Endothelial cell of coronary artery (primary cell): ENCODE data around the gene THSD8. TPM values are rescaled to one million over a fixed set of nuclear protein-coding genes. Genes with fewer than 3 reads are reported as not detected.

Experiments
- total RNA-seq: library from RNA; depleted of rRNA; stranded (reverse); fragments of >200 nt; gene quantifications from 2 replicates; pipeline ENCODE4 v1.2.3, GENCODE V29; 2014

The THSD8 gene
- not detected in 2 replicates for total RNA-seq

DNA sequence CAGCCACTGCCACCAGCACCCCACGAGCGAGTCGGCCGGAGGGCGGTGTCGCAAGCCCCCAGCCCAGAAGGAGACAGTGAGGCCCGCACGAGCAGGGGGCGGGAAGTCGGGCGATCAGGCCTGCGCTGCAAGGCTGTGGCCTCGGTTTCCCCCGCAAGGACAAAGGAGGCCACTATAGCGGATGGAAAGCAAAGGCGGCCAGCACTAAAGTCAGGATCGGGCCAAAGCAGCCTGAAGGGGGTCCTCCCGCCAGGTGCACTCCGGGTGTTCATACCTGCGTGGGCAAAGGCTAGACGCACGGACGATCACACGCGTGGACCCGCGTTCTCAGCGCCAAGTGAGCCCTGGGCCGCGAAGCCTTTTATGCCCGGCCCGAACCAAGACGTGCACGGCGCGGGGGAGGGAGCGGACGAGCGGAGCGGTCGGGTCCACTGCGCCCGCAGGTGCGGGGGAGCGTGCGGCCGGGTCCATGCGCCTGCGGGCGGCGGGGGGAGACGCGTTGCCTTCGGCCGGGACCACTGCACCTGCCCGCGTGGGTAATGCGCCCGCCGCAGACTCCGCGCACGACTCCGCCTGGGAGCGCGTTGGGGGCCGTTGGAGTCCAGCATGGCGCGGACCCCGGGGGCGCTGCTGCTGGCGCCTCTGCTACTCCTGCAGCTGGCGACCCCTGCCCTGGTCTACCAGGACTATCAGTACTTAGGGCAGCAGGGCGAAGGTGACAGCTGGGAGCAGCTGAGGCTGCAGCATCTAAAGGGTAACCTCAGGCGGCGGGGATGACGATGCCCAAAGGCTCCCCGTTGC lies at the start of gene THSD8, which contains the start of gene PRDX2:
TSS of gene THSD8 (plus strand) at position 604 of the 801 bp plus-strand sequence. CDS start at position 607, 3 bp downstream.
TSS of gene PRDX2 (minus strand) at position 335 of the 801 bp plus-strand sequence. CDS start 539 bp downstream, outside the sequence.

DNA sequence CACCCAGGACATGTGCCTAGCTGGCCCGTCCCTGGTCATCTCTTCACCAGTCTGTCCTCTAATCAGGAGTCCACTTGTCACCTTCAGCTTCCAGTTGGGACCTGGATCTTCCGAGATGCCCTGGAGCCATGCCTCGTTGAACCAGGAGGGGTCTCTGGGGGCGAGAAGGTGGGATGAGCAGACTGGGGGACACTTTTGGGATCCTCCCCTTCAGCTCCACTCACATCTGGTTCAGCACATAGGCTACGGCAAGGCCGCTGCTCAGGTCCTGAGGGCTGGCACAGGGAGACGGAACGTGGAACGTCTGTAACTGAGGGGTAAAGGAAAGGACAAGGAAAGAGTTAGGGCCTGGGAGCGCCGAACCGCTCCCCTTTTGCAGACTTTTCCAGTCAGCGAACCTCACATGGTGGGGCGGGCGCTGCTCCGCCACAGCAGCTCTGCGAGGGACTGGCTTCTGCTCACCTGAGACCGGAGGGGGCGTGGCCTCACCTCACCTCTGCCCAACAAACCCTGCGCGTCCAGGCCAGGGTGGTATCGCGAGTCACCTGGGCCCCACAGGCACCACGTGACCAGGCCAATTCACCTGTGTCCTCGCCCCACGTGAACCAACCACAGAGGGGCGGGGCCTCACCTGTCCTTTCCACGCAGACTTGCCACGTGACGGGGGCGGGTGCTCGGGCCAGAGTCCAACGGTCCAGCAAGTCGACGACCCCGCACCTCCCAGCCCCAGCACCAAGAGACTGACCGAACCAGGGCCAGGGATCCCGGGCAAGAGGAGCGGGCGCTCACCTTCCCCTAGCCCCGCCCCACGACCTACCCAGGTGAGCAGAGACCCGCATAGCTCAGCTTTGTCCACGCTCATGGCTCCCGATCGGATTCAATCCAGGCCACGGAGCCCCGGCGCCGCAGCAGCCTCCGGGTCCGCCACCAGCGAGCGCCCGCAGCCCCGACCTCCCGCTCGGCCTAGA lies 27.0 kb upstream of the THSD8 start, which contains the start of gene HOOK2:
TSS of gene HOOK2 (minus strand) at position 965 of the 968 bp plus-strand sequence. CDS start at position 862, 103 bp downstream.

DNA sequence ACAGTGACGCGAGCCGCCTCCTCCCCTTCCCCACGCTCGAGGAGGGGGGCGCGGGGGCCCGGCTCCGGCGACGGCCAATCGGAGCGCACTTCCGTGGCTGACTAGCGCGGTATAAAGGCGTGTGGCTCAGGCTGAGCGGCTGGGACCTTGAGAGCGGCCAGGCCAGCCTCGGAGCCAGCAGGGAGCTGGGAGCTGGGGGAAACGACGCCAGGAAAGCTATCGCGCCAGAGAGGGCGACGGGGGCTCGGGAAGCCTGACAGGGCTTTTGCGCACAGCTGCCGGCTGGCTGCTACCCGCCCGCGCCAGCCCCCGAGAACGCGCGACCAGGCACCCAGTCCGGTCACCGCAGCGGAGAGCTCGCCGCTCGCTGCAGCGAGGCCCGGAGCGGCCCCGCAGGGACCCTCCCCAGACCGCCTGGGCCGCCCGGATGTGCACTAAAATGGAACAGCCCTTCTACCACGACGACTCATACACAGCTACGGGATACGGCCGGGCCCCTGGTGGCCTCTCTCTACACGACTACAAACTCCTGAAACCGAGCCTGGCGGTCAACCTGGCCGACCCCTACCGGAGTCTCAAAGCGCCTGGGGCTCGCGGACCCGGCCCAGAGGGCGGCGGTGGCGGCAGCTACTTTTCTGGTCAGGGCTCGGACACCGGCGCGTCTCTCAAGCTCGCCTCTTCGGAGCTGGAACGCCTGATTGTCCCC lies 10.4 kb upstream of the THSD8 start, which contains the start of gene JUNB:
TSS of gene JUNB (plus strand) at position 142 of the 706 bp plus-strand sequence. CDS start at position 428, 286 bp downstream.

DNA sequence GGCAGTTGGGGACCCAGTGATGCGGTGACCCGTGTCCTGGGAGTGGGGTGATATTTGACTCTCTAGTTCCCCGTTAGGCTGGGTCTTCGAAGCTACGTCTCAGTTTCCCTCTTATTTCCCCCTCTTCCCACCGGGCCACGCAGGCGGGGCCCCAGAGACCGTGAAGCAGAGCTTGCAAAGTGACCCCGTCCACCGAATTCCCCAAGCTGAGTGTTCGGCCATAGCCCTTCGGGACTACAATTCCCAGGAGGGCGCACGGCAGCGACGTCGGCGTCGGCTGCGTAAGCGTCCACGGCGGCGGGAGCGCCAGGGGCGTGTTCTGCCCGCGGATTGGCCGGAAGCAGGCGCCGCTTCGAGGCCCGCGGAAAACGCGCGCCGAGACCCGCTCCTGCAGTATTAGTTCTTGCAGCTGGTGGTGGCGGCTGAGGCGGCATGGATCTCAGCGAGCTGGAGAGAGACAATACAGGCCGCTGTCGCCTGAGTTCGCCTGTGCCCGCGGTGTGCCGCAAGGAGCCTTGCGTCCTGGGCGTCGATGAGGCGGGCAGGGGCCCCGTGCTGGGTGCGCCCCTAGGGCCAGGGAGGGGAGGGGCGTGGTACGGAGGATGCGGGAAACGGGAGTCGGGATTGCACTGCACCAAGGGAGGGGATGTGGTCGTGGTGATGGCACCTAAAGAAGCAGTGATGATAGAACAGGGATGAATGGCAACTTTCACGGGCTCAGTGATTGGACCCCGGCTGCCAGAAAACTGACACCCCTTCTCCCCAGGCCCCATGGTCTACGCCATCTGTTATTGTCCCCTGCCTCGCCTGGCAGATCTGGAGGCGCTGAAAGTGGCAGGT lies 4.6 kb downstream of the THSD8 start, which contains the start of gene RNASEH2A:
TSS of gene RNASEH2A (plus strand) at position 343 of the 840 bp plus-strand sequence. CDS start at position 433, 90 bp downstream.

DNA sequence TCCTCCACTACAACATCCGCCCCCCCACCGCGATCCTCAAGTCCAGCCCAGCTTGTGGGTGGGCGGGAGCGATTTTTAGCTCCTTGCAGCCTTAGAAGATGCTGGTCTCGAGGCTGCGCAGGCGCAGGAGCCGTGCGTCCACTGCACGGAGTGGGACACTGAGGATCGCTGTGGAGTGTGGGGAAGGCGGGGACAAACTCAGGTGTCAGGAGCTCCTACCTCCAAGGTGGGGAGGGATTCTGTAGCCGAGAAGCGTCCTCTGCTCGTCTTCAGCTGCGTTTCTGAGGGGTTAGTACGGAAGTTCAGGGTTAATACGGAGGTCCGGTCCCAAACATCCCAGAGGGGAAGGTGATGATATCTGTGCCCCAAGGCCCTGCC lies 32.7 kb downstream of the THSD8 start, which contains the start of gene RTBDN:
TSS of gene RTBDN (minus strand) at position 14 of the 378 bp plus-strand sequence. CDS start 4,600 bp downstream, outside the sequence.

DNA sequence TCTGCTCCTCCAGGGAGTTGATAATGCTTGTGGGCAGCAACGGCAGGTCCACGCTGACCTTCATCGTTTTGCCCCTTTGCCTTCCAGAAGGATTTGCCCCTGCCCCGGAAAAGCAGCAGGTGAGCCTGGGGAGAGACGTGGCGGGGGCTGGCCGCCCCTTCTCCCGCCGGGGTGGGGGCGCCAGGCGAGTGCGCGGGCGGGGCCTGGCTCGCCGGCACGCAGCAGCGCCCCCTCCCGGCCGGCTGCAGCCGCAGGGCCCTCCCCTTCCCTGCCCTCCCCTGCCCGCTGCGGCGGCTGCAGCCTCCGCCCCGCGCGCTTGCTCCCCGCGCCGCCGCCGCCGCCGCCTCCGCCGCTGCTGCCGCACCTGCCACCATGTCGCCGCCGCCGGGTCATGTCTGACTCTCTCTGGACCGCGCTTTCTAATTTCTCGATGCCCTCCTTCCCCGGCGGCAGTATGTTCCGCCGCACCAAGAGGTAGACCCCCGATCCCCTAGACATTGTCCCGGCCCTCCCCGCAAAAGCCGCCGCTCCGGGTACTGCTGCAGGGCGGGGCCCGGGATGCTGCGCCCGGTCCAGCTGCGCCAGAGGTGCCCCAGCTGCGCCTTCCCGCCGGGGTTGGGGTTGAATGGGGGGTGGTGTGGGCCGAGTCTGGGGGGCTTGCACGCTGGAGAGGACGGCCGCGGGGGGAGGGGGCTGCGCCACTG lies 36.5 kb downstream of the THSD8 start, which contains the start of gene MAST1:
TSS of gene MAST1 (plus strand) at position 334 of the 704 bp plus-strand sequence. CDS start at position 392, 58 bp downstream.

Other genes with a start within 250 kb of the THSD8 start
- 5.5 and 7.1 TPM in 2 replicates for gene ZNF490, start 191.3 kb upstream of the THSD8 start, total RNA-seq
- 13.1 and 13.3 TPM in 2 replicates for gene ZNF791, start 191.1 kb upstream of the THSD8 start, total RNA-seq
- 26.6 and 33.1 TPM in 2 replicates for gene MAN2B1, start 135.3 kb upstream of the THSD8 start, total RNA-seq
- gene WDR83, start 135.3 kb upstream of the THSD8 start, total RNA-seq = 9.5 and 11.8 TPM in 2 replicates
- 47.1 and 64.1 TPM in 2 replicates for gene DHPS, start 120.2 kb upstream of the THSD8 start, total RNA-seq
- not detected in 2 replicates for gene GNG14, start 114.1 kb upstream of the THSD8 start, total RNA-seq
- gene FBXW9, start 105.4 kb upstream of the THSD8 start, total RNA-seq = 5.6 and 9.3 TPM in 2 replicates
- gene TNPO2, start 78.1 kb upstream of the THSD8 start, total RNA-seq = 29.8 and 31.5 TPM in 2 replicates
- 149 and 154 TPM in 2 replicates for gene TRIR, start 67.4 kb upstream of the THSD8 start, total RNA-seq
- 96.2 and 110 TPM in 2 replicates for gene GET3, start 64.6 kb upstream of the THSD8 start, total RNA-seq
- not detected in 2 replicates for gene BEST2, start 50.3 kb upstream of the THSD8 start, total RNA-seq
- gene HOOK2, start 26.5 kb upstream of the THSD8 start, total RNA-seq = 11.7 and 17.2 TPM in 2 replicates
- 28.0 and 50.4 TPM in 2 replicates for gene JUNB, start 10.6 kb upstream of the THSD8 start, total RNA-seq
- 224 and 246 TPM in 2 replicates for gene PRDX2, start 269 bp upstream of the THSD8 start, total RNA-seq
- 18.4 and 35.4 TPM in 2 replicates for gene RNASEH2A, start 4.5 kb downstream of the THSD8 start, total RNA-seq
- not detected in 2 replicates for gene RTBDN, start 32.5 kb downstream of the THSD8 start, total RNA-seq
- gene MAST1, start 36.4 kb downstream of the THSD8 start, total RNA-seq = 0.09 and 0.36 TPM in 2 replicates
- 11.1 and 18.9 TPM in 2 replicates for gene DNASE2, start 79.4 kb downstream of the THSD8 start, total RNA-seq
- gene KLF1, start 85.1 kb downstream of the THSD8 start, total RNA-seq = not detected in 2 replicates
- gene GCDH, start 89.1 kb downstream of the THSD8 start, total RNA-seq = 16.5 and 22.1 TPM in 2 replicates
- gene SYCE2, start 117.2 kb downstream of the THSD8 start, total RNA-seq = 0.09 TPM in 1 of 2 replicates, not detected in the other
- 54.9 and 57.3 TPM in 2 replicates for gene FARSA, start 131.6 kb downstream of the THSD8 start, total RNA-seq
- 1,479 and 1,611 TPM in 2 replicates for gene CALR, start 136.5 kb downstream of the THSD8 start, total RNA-seq
- gene RAD23A, start 143.8 kb downstream of the THSD8 start, total RNA-seq = 59.1 and 98.8 TPM in 2 replicates
- 31.3 and 32.6 TPM in 2 replicates for gene GADD45GIP1, start 155.2 kb downstream of the THSD8 start, total RNA-seq
- 0.09 TPM in 1 of 2 replicates, not detected in the other for gene DAND5, start 167.5 kb downstream of the THSD8 start, total RNA-seq
- gene NFIX, start 193.4 kb downstream of the THSD8 start, total RNA-seq = 8.1 and 21.8 TPM in 2 replicates